GM19239 (cell line): ENCODE results near the gene KMT5B.

ENCODE experiments used
- DNase-seq: peaks from one replicate; pipeline ENCODE4 v3.0.0; 2011; ENCODE audit warnings: low spot score; ENCODE audit not compliant: insufficient read length
- FAIRE-seq: peaks from 2 replicates; lab custom pipeline; 2011; peaks lifted over from hg19 to GRCh38; lab: Jason Lieb, UNC

Gene KMT5B

GRCh38 chr11:68122936-68123539 lies 90.1 kb downstream of the KMT5B start:
- FAIRE-seq (no peak), DNase-seq (no peak)

GRCh38 chr11:68121067-68121899 lies 91.8 kb downstream of the KMT5B start, which contains the start of gene CHKA:
CHKA (minus strand) TSS chr11:68121388; CDS start chr11:68121177, 211 bp downstream.
- DNase-seq (peak; percentile 95), FAIRE-seq (peak; percentile 86)

GRCh38 chr11:68120273-68121066 lies 92.6 kb downstream of the KMT5B start:
- peak; percentile 49 for DNase-seq
- FAIRE-seq = peak; percentile 58

GRCh38 chr11:68118706-68119448 lies 94.2 kb downstream of the KMT5B start:
- no peak for FAIRE-seq
- DNase-seq = no peak

GRCh38 chr11:68117853-68118470 lies 95.1 kb downstream of the KMT5B start:
- DNase-seq (no peak), FAIRE-seq (no peak)

GRCh38 chr11:68116974-68117373 lies 96.1 kb downstream of the KMT5B start:
- no peak for DNase-seq
- FAIRE-seq = no peak

GRCh38 chr11:68116126-68116525 lies 97.0 kb downstream of the KMT5B start:
- FAIRE-seq = no peak
- no peak for DNase-seq

GRCh38 chr11:68115285-68115684 lies 97.8 kb downstream of the KMT5B start:
- DNase-seq (no peak), FAIRE-seq (no peak)

- no peak for DNase-seq
- FAIRE-seq = no peak
Observed at GRCh38 chr11:68113986-68114385, 99.1 kb downstream of the KMT5B start.

- DNase-seq (no peak), FAIRE-seq (no peak)
Observed at GRCh38 chr11:68107689-68108088, 105.4 kb downstream of the KMT5B start.

- no peak for FAIRE-seq
- no peak for DNase-seq
Observed at GRCh38 chr11:68106165-68106940, 106.7 kb downstream of the KMT5B start.
